Fibroblast of lung (primary cell): ENCODE measurements around the gene GNAT1. TPM values are rescaled to one million over a fixed set of nuclear protein-coding genes. Genes with fewer than 3 reads are reported as not detected.

Source experiments
- DNase-seq, 2 donors: peaks; one replicate each; pipeline versions ENCODE4 v3.0.0 to v3.0.0-alpha.2; 2010; ENCODE audit warnings: low read depth in 2 of 2
- H2AFZ ChIP-seq: 2 replicates; pipeline ENCODE4 v1.5.1; 2012; ENCODE audit warnings: low read length, control low read depth, inconsistent platforms
- H3K27ac ChIP-seq: 2 replicates; pipeline ENCODE4 v1.5.1; 2011; ENCODE audit warnings: low read length, control low read depth; ENCODE audit not compliant: insufficient read depth
- H3K27me3 ChIP-seq: 2 replicates; pipeline ENCODE4 v1.5.1; 2011; ENCODE audit warnings: mild to moderate bottlenecking, low read length; ENCODE audit not compliant: control insufficient read depth, insufficient read depth
- H3K36me3 ChIP-seq: 2 replicates; pipeline ENCODE4 v1.5.1; 2011; ENCODE audit warnings: low read length; ENCODE audit not compliant: control insufficient read depth, insufficient read depth
- H3K4me1 ChIP-seq: 2 replicates; pipeline ENCODE4 v1.5.1; 2011; ENCODE audit warnings: low read length; ENCODE audit not compliant: control insufficient read depth, insufficient read depth; ENCODE audit errors: extremely low read depth
- H3K4me2 ChIP-seq: 2 replicates; pipeline ENCODE4 v1.5.1; 2011; ENCODE audit warnings: low read length, control low read depth; ENCODE audit not compliant: insufficient read depth; ENCODE audit errors: extremely low read depth
- H3K4me3 ChIP-seq, 4 experiments: fragments of 200-600 bp in 1 of 4; sonication (generic) in 1 of 4; replicated peaks in 1 of 4; 2 replicates each; pipeline ENCODE4 v1.5.1; 2011 to 2016; ENCODE audit warnings: low read length in 4 of 4, low read depth in 3 of 4, mild to moderate bottlenecking in 3 of 4, control low read depth in 2 of 4, inconsistent platforms in 1 of 4, mixed read lengths in 1 of 4; ENCODE audit not compliant: insufficient read depth in 1 of 4; ENCODE audit errors: control extremely low read depth in 1 of 4
- H3K79me2 ChIP-seq: 2 replicates; pipeline ENCODE4 v1.5.1; 2012; ENCODE audit warnings: mild to moderate bottlenecking, low read length, inconsistent platforms; ENCODE audit not compliant: control insufficient read depth, insufficient read depth
- H3K9ac ChIP-seq: 2 replicates; pipeline ENCODE4 v1.5.1; 2011; ENCODE audit warnings: mild to moderate bottlenecking, low read length, control low read depth; ENCODE audit not compliant: insufficient read depth
- H3K9me3 ChIP-seq: 2 replicates; pipeline ENCODE4 v1.5.1; 2012; ENCODE audit warnings: low read depth, low read length; ENCODE audit not compliant: control insufficient read depth, insufficient read depth
- H4K20me1 ChIP-seq: 2 replicates; pipeline ENCODE4 v1.5.1; 2011; ENCODE audit warnings: low read length; ENCODE audit not compliant: control insufficient read depth, insufficient read depth; ENCODE audit errors: extremely low read depth
- CTCF ChIP-seq, 2 donors: IDR thresholded peaks in 1 of 2; conservative IDR thresholded peaks in 1 of 2; 1 replicate in 1 of 2; 2 replicates in 1 of 2; pipeline ENCODE4 v1.5.1; 2011 to 2012; ENCODE audit warnings: low read length in 2 of 2, control low read depth in 1 of 2, inconsistent platforms in 1 of 2, low read depth in 1 of 2, mild to moderate bottlenecking in 1 of 2
- EZH2 ChIP-seq: IDR thresholded peaks from 2 replicates; pipeline ENCODE4 v1.5.1; 2012; ENCODE audit warnings: low read length, control low read depth, mild to moderate bottlenecking; ENCODE audit errors: missing control alignments
- polyA plus RNA-seq, 2 donors: library from polyadenylated mRNA; depleted of rRNA in 1 of 2; stranded (reverse) in 1 of 2; unstranded in 1 of 2; fragments of >200 nt; gene quantifications; 2 replicates each; pipeline ENCODE4 v1.2.1, GENCODE V29; 2011 to 2012; ENCODE audit warnings: missing spikeins in 1 of 2
- total RNA-seq: library from RNA; depleted of rRNA; stranded (reverse); fragments of >200 nt; gene quantifications from 2 replicates; pipeline ENCODE4 v1.2.1, GENCODE V29; 2014

GNAT1 gene
- total and polyA plus RNA-seq, 2 donors (not counting 1 experiment from before 2014, with no cell fraction given), result not detected

- H3K27ac ChIP-seq, result no peak overlapping the region
- H3K4me1 ChIP-seq, result no peaks in the 10 kb centered on the region
- H4K20me1 ChIP-seq, result no peaks in the 10 kb centered on the region
- TF ChIP-seq CTCF (conservative IDR thresholded peaks at IDR 0.05 in 1 of 2, IDR thresholded peaks at IDR 0.05 in 1 of 2; ENCODE audit: low read depth in 1 of 2, low read length in 2 of 2), result no peak
- no peak for TF ChIP-seq EZH2
- no peak for DNase-seq
- H3K4me2 ChIP-seq, result no peak overlapping the region
- no peaks in the 10 kb centered on the region for H3K9me3 ChIP-seq
- H3K27me3 ChIP-seq, result peaks cover 6% of the 10 kb centered on the region
- no peak overlapping the region for H3K9ac ChIP-seq
- no peak overlapping the region for H2AFZ ChIP-seq
- no peak overlapping the region for H3K4me3 ChIP-seq
- H3K79me2 ChIP-seq, result no peaks in the 10 kb centered on the region
- H3K36me3 ChIP-seq, result no peaks in the 10 kb centered on the region
Measured at GRCh38 chr3:50150863-50151686, 40.3 kb upstream of the GNAT1 start.

DNA sequence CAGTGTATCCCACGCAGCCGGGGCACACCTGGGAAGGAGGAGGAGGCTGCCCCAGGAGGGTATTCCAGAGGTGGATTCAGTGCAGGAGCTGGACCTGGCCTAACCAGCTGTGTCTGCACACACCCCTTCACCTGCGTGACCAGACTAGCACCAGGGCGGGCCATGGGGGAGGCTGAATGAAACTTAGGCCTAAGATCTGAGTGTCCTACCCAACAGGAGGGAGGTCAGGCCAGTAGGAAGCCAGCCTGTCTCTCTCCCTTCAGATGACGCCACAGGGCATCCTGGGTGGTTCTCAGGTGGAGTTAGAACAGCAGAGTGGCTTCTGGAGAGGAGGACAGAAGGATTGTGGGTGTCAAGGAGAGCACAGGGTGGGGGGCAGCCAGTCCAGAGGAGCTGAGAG lies 39.7 kb upstream of the GNAT1 start:
- Histone ChIP-seq H3K4me1 (peaks cover 2% of the 10 kb centered on the region), H3K27me3 (peaks cover 6% of the 10 kb centered on the region), H3K9ac (no peak overlapping the region), H3K79me2 (no peaks in the 10 kb centered on the region), H2AFZ (no peak overlapping the region), H3K4me2 (no peak overlapping the region), H3K36me3 (no peaks in the 10 kb centered on the region), H3K27ac (no peak overlapping the region), H3K9me3 (no peaks in the 10 kb centered on the region), H3K4me3 (no peak overlapping the region), H4K20me1 (no peaks in the 10 kb centered on the region)
- DNase-seq, result no peak
- TF ChIP-seq EZH2 (no peak), CTCF (conservative IDR thresholded peaks at IDR 0.05 in 1 of 2, IDR thresholded peaks at IDR 0.05 in 1 of 2; ENCODE audit: low read depth in 1 of 2, low read length in 2 of 2) (no peak)

- H3K9me3 ChIP-seq, result no peaks in the 10 kb centered on the region
- H3K79me2 ChIP-seq, result no peaks in the 10 kb centered on the region
- peaks cover 6% of the 10 kb centered on the region for H3K27me3 ChIP-seq
- no peak overlapping the region for H3K4me2 ChIP-seq
- no peak overlapping the region for H2AFZ ChIP-seq
- H3K36me3 ChIP-seq, result no peaks in the 10 kb centered on the region
- TF ChIP-seq CTCF (conservative IDR thresholded peaks at IDR 0.05 in 1 of 2, IDR thresholded peaks at IDR 0.05 in 1 of 2; ENCODE audit: low read depth in 1 of 2, low read length in 2 of 2) (no peak), EZH2 (no peak)
- no peak overlapping the region for H3K27ac ChIP-seq
- no peaks in the 10 kb centered on the region for H4K20me1 ChIP-seq
- H3K4me3 ChIP-seq, result peak overlapping the region in 1 of 4 experiments; percentile 30
- H3K9ac ChIP-seq, result no peak overlapping the region
- peaks cover 5% of the 10 kb centered on the region for H3K4me1 ChIP-seq
- no peak for DNase-seq
Measured at GRCh38 chr3:50153782-50154475, 37.5 kb upstream of the GNAT1 start.
